IMR-90 (cell line): Measurements from ENCODE around the gene VAMP8. TPM values are rescaled to one million over a fixed set of nuclear protein-coding genes. Genes with fewer than 3 reads are reported as not detected.

Experiments
- ATAC-seq: fragments of 200-7000 bp; cut with Tn5 transposase; 2 replicates; pipeline ENCODE4 v1.9.1; 2020; ENCODE audit warnings: low read depth, mild to moderate bottlenecking, moderate library complexity
- BruUV-seq: library from RNA; stranded (reverse); fragments of 400-500 nt; replicated peaks from 2 replicates; lab custom pipeline; 2021; lab: Mats Ljungman, UMichigan
- CTCF ChIA-PET: fragments of 300-600 bp; formaldehyde crosslinking; extraction: SDS; loops from one replicate; lab custom pipeline; 2021; ENCODE audit warnings: antibody characterized with exemption; lab: Yijun Ruan, JAX
- POLR2A ChIA-PET: fragments of 300-600 bp; sonication (Branson Sonifier 250); formaldehyde crosslinking; loops from one replicate; lab custom pipeline; 2022; ENCODE audit warnings: antibody characterized with exemption; ENCODE audit not compliant: unreplicated experiment; lab: Charles Lee
- DNase-seq: peaks from one replicate; pipeline ENCODE4 v3.0.0; 2013
- H2AFZ ChIP-seq: replicated peaks from 2 replicates; pipeline ENCODE3; 2013; ENCODE audit warnings: low read length, mild to moderate bottlenecking; ENCODE audit not compliant: poor library complexity
- H2AK5ac ChIP-seq: 2 replicates; pipeline ENCODE4 v1.6.1; 2013; ENCODE audit warnings: low read depth, low read length, inconsistent platforms
- H2AK9ac ChIP-seq: replicated peaks from 2 replicates; pipeline ENCODE3; 2013; ENCODE audit warnings: mild to moderate bottlenecking, low read depth, low read length, moderate library complexity; ENCODE audit not compliant: poor library complexity
- H2BK120ac ChIP-seq: 2 replicates; pipeline ENCODE4 v1.6.1; 2013; ENCODE audit warnings: low read depth, low read length, inconsistent platforms
- H2BK15ac ChIP-seq: 3 replicates; pipeline ENCODE4 v1.6.1; 2013; ENCODE audit warnings: low read depth, low read length, inconsistent platforms
- H2BK20ac ChIP-seq: 2 replicates; pipeline ENCODE4 v1.6.1; 2013; ENCODE audit warnings: low read depth, mild to moderate bottlenecking, inconsistent platforms, low read length, moderate library complexity
- H2BK5ac ChIP-seq: 2 replicates; pipeline ENCODE4 v1.6.1; 2013; ENCODE audit warnings: mild to moderate bottlenecking, low read depth, low read length, inconsistent platforms; ENCODE audit not compliant: poor library complexity, severe bottlenecking
- H3K14ac ChIP-seq: replicated peaks from 2 replicates; pipeline ENCODE4 v1.6.1; 2013; ENCODE audit warnings: low read depth, low read length, inconsistent platforms
- H3K18ac ChIP-seq: 2 replicates; pipeline ENCODE4 v1.6.1; 2013; ENCODE audit warnings: low read depth, low read length, control low read depth
- H3K23ac ChIP-seq: 2 replicates; pipeline ENCODE4 v1.6.1; 2013; ENCODE audit warnings: low read depth, low read length, inconsistent platforms
- H3K27ac ChIP-seq: 2 replicates; pipeline ENCODE4 v1.5.1; 2013; ENCODE audit warnings: mild to moderate bottlenecking, control low read depth, low read length; ENCODE audit not compliant: insufficient read depth
- H3K27me3 ChIP-seq: 2 replicates; pipeline ENCODE4 v1.6.1; 2013; ENCODE audit warnings: low read length; ENCODE audit not compliant: control insufficient read depth, insufficient read depth
- H3K36me3 ChIP-seq: 2 replicates; pipeline ENCODE4 v1.6.1; 2013; ENCODE audit warnings: low read length, mixed read lengths; ENCODE audit not compliant: control insufficient read depth, insufficient read depth
- H3K4ac ChIP-seq: 2 replicates; pipeline ENCODE4 v1.6.1; 2013; ENCODE audit warnings: low read depth, low read length, inconsistent platforms
- H3K4me1 ChIP-seq: 2 replicates; pipeline ENCODE4 v1.6.1; 2013; ENCODE audit warnings: low read length, mixed read lengths; ENCODE audit not compliant: control insufficient read depth, insufficient read depth
- H3K4me2 ChIP-seq: 2 replicates; pipeline ENCODE4 v1.6.1; 2013; ENCODE audit warnings: low read depth, mild to moderate bottlenecking, control low read depth, low read length, moderate library complexity
- H3K4me3 ChIP-seq: 2 replicates; pipeline ENCODE4 v1.5.1; 2013; ENCODE audit warnings: low read depth, mild to moderate bottlenecking, control low read depth, low read length, moderate library complexity; ENCODE audit not compliant: insufficient read depth
- H3K56ac ChIP-seq: 2 replicates; pipeline ENCODE4 v1.6.1; 2013; ENCODE audit warnings: low read length, inconsistent platforms; ENCODE audit not compliant: insufficient read depth; ENCODE audit errors: extremely low read depth
- H3K79me1 ChIP-seq, 2 experiments: 2 replicates each; pipeline ENCODE4 v1.6.1; 2013; ENCODE audit warnings: low read length in 2 of 2, inconsistent platforms in 1 of 2, low read depth in 1 of 2
- H3K9ac ChIP-seq: 2 replicates; pipeline ENCODE4 v1.6.1; 2013; ENCODE audit warnings: low read depth, low read length, control low read depth
- H3K9me1 ChIP-seq: 2 replicates; pipeline ENCODE4 v1.6.1; 2013; ENCODE audit warnings: low read length, inconsistent platforms; ENCODE audit not compliant: insufficient read depth
- H3K9me3 ChIP-seq: 2 replicates; pipeline ENCODE4 v1.6.1; 2013; ENCODE audit warnings: low read length; ENCODE audit not compliant: control insufficient read depth, insufficient read depth
- H4K20me1 ChIP-seq: 2 replicates; pipeline ENCODE4 v1.6.1; 2013; ENCODE audit warnings: low read length, inconsistent platforms; ENCODE audit not compliant: insufficient read depth
- H4K5ac ChIP-seq: 2 replicates; pipeline ENCODE4 v1.6.1; 2013; ENCODE audit warnings: mild to moderate bottlenecking, low read depth, low read length, control low read depth
- H4K8ac ChIP-seq, 2 experiments: 2 replicates each; pipeline ENCODE4 v1.6.1; 2013; ENCODE audit warnings: low read depth in 2 of 2, low read length in 2 of 2, control low read depth in 1 of 2, inconsistent platforms in 1 of 2
- H4K91ac ChIP-seq: 2 replicates; pipeline ENCODE4 v1.6.1; 2013; ENCODE audit warnings: low read depth, low read length, inconsistent platforms; ENCODE audit not compliant: insufficient read depth
- BHLHE40 ChIP-seq: fragments of 150-350 bp; IDR thresholded peaks from 2 replicates; pipeline ENCODE4 v1.6.1; 2016; ENCODE audit warnings: mild to moderate bottlenecking, low read depth, low read length
- CEBPB ChIP-seq: IDR thresholded peaks from 2 replicates; pipeline ENCODE4 v1.6.1; 2012; ENCODE audit warnings: low read depth, low read length, improper control_type of control experiment
- CHD1 ChIP-seq: IDR thresholded peaks from 2 replicates; pipeline ENCODE4 v1.6.1; 2012; ENCODE audit warnings: low read depth, low read length, improper control_type of control experiment
- FOS ChIP-seq: fragments of 150-350 bp; IDR thresholded peaks from 2 replicates; pipeline ENCODE4 v1.6.1; 2016; ENCODE audit warnings: low read depth, low read length
- MAFK ChIP-seq: IDR thresholded peaks from 2 replicates; pipeline ENCODE4 v1.6.1; 2012; ENCODE audit warnings: low read depth, low read length, improper control_type of control experiment
- MAZ ChIP-seq: IDR thresholded peaks from 2 replicates; pipeline ENCODE4 v1.6.1; 2012; ENCODE audit warnings: low read depth, mild to moderate bottlenecking, low read length, improper control_type of control experiment, moderate library complexity, borderline replicate concordance
- MXI1 ChIP-seq: IDR thresholded peaks from 2 replicates; pipeline ENCODE4 v1.6.1; 2012; ENCODE audit warnings: low read depth, mild to moderate bottlenecking, low read length, moderate library complexity, borderline replicate concordance
- NFE2L2 ChIP-seq: fragments of 150-350 bp; IDR thresholded peaks from 2 replicates; pipeline ENCODE4 v1.6.1; 2016; ENCODE audit warnings: low read depth, mild to moderate bottlenecking, low read length
- POLR2A ChIP-seq: IDR thresholded peaks from 2 replicates; pipeline ENCODE4 v1.6.1; 2012; ENCODE audit warnings: mild to moderate bottlenecking, low read depth, low read length
- RAD21 ChIP-seq: IDR thresholded peaks from 2 replicates; pipeline ENCODE4 v1.6.1; 2012; ENCODE audit warnings: low read length, improper control_type of control experiment
- RFX5 ChIP-seq: IDR thresholded peaks from 2 replicates; pipeline ENCODE4 v1.8.0; 2012; ENCODE audit warnings: low read depth, mild to moderate bottlenecking, low read length, moderate library complexity
- WGBS, 2 experiments: methylation state at CpG; one replicate each; pipeline versions ENCODE4 v1.1.5 to v1.1.7; 2013; ENCODE audit warnings: missing lambda C conversion rate in 2 of 2; ENCODE audit not compliant: insufficient read length in 1 of 2; ENCODE audit errors: extremely low coverage in 2 of 2; 5-methylcytosine and 5-hydroxymethylcytosine counted together
- dilution Hi-C: fragments of 300-500 bp; cut with HindIII; formaldehyde crosslinking; loops from one replicate; pipeline ENCODE4 v1.14.3; 2018; ENCODE audit warnings: low sequenced_read_pairs; ENCODE audit not compliant: unreplicated experiment
- in situ Hi-C: fragments of 300-500 bp; cut with MboI; formaldehyde crosslinking; loops from 3 replicates; pipeline ENCODE4 v1.14.3; 2019; ENCODE audit warnings: low sequenced_read_pairs, inconsistent platforms, mixed read lengths
- intact Hi-C: fragments of 100-400 bp; cut with micrococcal nuclease; formaldehyde crosslinking; loops from 2 replicates; pipeline ENCODE4 v1.10.0; 2022
- polyA plus RNA-seq, 3 experiments: library from polyadenylated mRNA; depleted of rRNA; stranded (reverse); fragments of >200 nt; gene quantifications; 2 replicates each; pipeline ENCODE4 v1.2.3, GENCODE V29; 2012; ENCODE audit warnings: low replicate concordance in 1 of 3
- total RNA-seq: library from RNA; depleted of rRNA; stranded (reverse); fragments of >200 nt; gene quantifications from 2 replicates; pipeline ENCODE4 v1.2.3, GENCODE V29; 2012
- TF ChIP-seq, protein P1 (sequence below): fragments of 150-350 bp; IDR thresholded peaks from 2 replicates; pipeline ENCODE4 v1.6.1; 2017; ENCODE audit warnings: mild to moderate bottlenecking, antibody characterized with exemption, low read length, low read depth
- TF ChIP-seq, protein P2 (sequence below): fragments of 150-350 bp; IDR thresholded peaks from 2 replicates; pipeline ENCODE4 v1.6.1; 2016; ENCODE audit warnings: low read depth, mild to moderate bottlenecking, low read length, moderate library complexity, borderline replicate concordance

The VAMP8 gene
- total and polyA plus RNA-seq, 2 of the 4 experiments (the other 2 are of a cell fraction): 0.90 to 1.9 TPM

DNA sequence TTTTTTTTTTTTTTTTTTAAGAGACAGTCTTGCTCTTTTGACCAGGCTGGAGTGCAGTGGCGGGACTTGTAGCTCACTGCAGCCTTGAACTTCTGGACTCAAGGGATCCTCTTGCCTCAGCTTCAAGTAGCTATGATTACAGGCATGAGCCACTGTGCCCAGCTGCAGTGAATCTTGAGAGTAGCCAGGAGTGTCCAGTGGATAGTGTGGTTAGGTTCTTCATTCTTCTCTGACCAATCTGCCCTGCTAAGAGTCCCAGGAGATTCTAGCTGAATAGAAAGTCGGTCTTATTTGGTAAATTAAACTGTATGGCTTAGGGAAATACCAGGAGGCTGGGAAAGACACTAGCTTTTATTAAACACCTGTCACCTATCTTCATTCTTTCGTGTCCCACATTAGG lies 53.9 kb downstream of the VAMP8 start:
- dilution Hi-C loops (no loop called here), in situ Hi-C loops (no loop called here), intact Hi-C loops (no loop called here)
- Histone ChIP-seq H3K36me3 (peaks cover 54% of the 10 kb centered on the region), H2BK15ac (no peak overlapping the region), H4K91ac (no peak overlapping the region), H3K9me3 (no peaks in the 10 kb centered on the region), H4K5ac (no peak overlapping the region), H2AK9ac (no peak overlapping the region), H3K56ac (no peak overlapping the region), H2BK20ac (no peak overlapping the region), H3K4me1 (0 out of 2 replicates have a peak, but pooled peaks cover 4% of the 10 kb centered on the region), H3K14ac (no peak overlapping the region), H2AK5ac (no peak overlapping the region), H2BK120ac (no peak overlapping the region), H3K27me3 (no peaks in the 10 kb centered on the region), H2BK5ac (no peak overlapping the region), H3K23ac (no peak overlapping the region), H4K8ac (no peak overlapping the region), H3K79me1 (peaks cover 3 to 29% of the 10 kb centered on the region in 2 experiments; a peak in 3 of 4 replicates), H3K27ac (no peak overlapping the region), H3K9ac (no peak overlapping the region), H3K4ac (no peak overlapping the region), H2AFZ (no peak overlapping the region), H3K18ac (no peak overlapping the region), H3K4me2 (no peak overlapping the region), H3K4me3 (no peak overlapping the region), H4K20me1 (peaks cover 12% of the 10 kb centered on the region), H3K9me1 (no peaks in the 10 kb centered on the region)
- no peak for ATAC-seq
- ChIA-PET CTCF (interaction anchor here (1.1 kb wide), 1 partner anchor 12 kb away, joined by 5 read pairs; no protein-coding TSS in a partner anchor), POLR2A (no interaction called here)
- DNase-seq: no peak
- no CpG with 5 or more reads among the region's 3 CpGs for WGBS, 2 experiments
- TF ChIP-seq MXI1: no peak
- TF ChIP-seq FOS: no peak
- TF ChIP-seq RAD21: no peak
- TF ChIP-seq BHLHE40: no peak
- no peak for TF ChIP-seq MAFK
- TF ChIP-seq RFX5: no peak
- no peak for TF ChIP-seq MAZ
- no peak for TF ChIP-seq CHD1
- no peak for TF ChIP-seq POLR2A
- TF ChIP-seq, protein P1, sequence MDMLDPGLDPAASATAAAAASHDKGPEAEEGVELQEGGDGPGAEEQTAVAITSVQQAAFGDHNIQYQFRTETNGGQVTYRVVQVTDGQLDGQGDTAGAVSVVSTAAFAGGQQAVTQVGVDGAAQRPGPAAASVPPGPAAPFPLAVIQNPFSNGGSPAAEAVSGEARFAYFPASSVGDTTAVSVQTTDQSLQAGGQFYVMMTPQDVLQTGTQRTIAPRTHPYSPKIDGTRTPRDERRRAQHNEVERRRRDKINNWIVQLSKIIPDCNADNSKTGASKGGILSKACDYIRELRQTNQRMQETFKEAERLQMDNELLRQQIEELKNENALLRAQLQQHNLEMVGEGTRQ: no peak
- no peak for TF ChIP-seq CEBPB
- TF ChIP-seq NFE2L2: no peak
- TF ChIP-seq, protein P2, sequence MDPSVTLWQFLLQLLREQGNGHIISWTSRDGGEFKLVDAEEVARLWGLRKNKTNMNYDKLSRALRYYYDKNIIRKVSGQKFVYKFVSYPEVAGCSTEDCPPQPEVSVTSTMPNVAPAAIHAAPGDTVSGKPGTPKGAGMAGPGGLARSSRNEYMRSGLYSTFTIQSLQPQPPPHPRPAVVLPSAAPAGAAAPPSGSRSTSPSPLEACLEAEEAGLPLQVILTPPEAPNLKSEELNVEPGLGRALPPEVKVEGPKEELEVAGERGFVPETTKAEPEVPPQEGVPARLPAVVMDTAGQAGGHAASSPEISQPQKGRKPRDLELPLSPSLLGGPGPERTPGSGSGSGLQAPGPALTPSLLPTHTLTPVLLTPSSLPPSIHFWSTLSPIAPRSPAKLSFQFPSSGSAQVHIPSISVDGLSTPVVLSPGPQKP: no peak
- BruUV-seq: no TSS peak
